HepG2 (cell line): ENCODE measurements around the gene LYPD4. TPM values are rescaled to one million over a fixed set of nuclear protein-coding genes. Genes with fewer than 3 reads are reported as not detected.

Experiments
- ATAC-seq: fragments of 200-7000 bp; cut with Tn5 transposase; 3 replicates; pipeline ENCODE4 v1.9.1; 2020; ENCODE audit warnings: mild to moderate bottlenecking, moderate library complexity
- BruUV-seq: library from RNA; stranded (reverse); fragments of 400-500 nt; replicated peaks from 2 replicates; lab custom pipeline; 2021; lab: Mats Ljungman, UMichigan
- CTCF ChIA-PET: fragments of 300-600 bp; formaldehyde crosslinking; extraction: SDS; loops from one replicate; lab custom pipeline; 2021; ENCODE audit warnings: low total read pairs, inconsistent platforms, low intra/inter-chr PET ratio; lab: Yijun Ruan, JAX
- POLR2A ChIA-PET: fragments of 350-600 bp; sonication (Branson Sonifier 250); formaldehyde crosslinking; loops from one replicate; lab custom pipeline; 2020; ENCODE audit warnings: antibody characterized with exemption, inconsistent platforms; lab: Yijun Ruan, JAX
- DNase-seq: peaks from one replicate; pipeline ENCODE4 v3.0.0-alpha.2; 2015; ENCODE audit warnings: low spot score
- FAIRE-seq: peaks from 3 replicates; lab custom pipeline; 2011; peaks lifted over from hg19 to GRCh38; lab: Jason Lieb, UNC
- H2AFZ ChIP-seq: one replicate; pipeline ENCODE4 v1.6.1; 2011; ENCODE audit warnings: low read length, inconsistent platforms
- H3K27ac ChIP-seq: fragments of 300-600 bp; 3 replicates; pipeline ENCODE4 v1.8.0; 2011; ENCODE audit warnings: mixed run types, mild to moderate bottlenecking, mixed read lengths, low read length, inconsistent platforms; ENCODE audit not compliant: insufficient read depth; ENCODE audit errors: extremely low read length
- H3K27me3 ChIP-seq, 2 experiments: fragments of 200-600 bp in 1 of 2; 2 replicates in 1 of 2; 3 replicates in 1 of 2; pipeline versions ENCODE4 v1.6.0 to v1.8.0; 2011; ENCODE audit warnings: low read length in 2 of 2, mild to moderate bottlenecking in 2 of 2, moderate library complexity in 2 of 2, inconsistent platforms in 1 of 2; ENCODE audit not compliant: insufficient read depth in 2 of 2, control insufficient read depth in 1 of 2
- H3K36me3 ChIP-seq, 2 experiments: fragments of 200-600 bp in 1 of 2; replicated peaks in 1 of 2; 2 replicates in 1 of 2; 3 replicates in 1 of 2; pipeline versions ENCODE4 v1.5.1 to v1.8.0; 2011; ENCODE audit warnings: low read length in 2 of 2, inconsistent platforms in 1 of 2; ENCODE audit not compliant: insufficient read depth in 2 of 2, control insufficient read depth in 1 of 2
- H3K4me1 ChIP-seq: 2 replicates; pipeline ENCODE4 v1.5.1; 2012; ENCODE audit warnings: low read length, inconsistent platforms; ENCODE audit not compliant: insufficient read depth
- H3K4me2 ChIP-seq: 2 replicates; pipeline ENCODE4 v1.6.0; 2011; ENCODE audit warnings: low read depth, low read length, inconsistent platforms
- H3K4me3 ChIP-seq, 3 experiments: fragments of 200-600 bp in 1 of 3; sonication (generic), shearing (Covaris generic) in 1 of 3; replicated peaks in 1 of 3; 2 replicates each; pipeline ENCODE4 v1.5.1; 2011 to 2016; ENCODE audit warnings: low read length in 3 of 3, inconsistent platforms in 2 of 3, low read depth in 2 of 3, mild to moderate bottlenecking in 2 of 3, control low read depth in 1 of 3, mixed read lengths in 1 of 3; ENCODE audit not compliant: insufficient read depth in 1 of 3
- H3K79me2 ChIP-seq: one replicate; pipeline ENCODE4 v1.6.1; 2011; ENCODE audit warnings: low read length, inconsistent platforms; ENCODE audit not compliant: insufficient read depth
- H3K9ac ChIP-seq: 2 replicates; pipeline ENCODE4 v1.6.0; 2011; ENCODE audit warnings: mild to moderate bottlenecking, low read depth, low read length, inconsistent platforms; ENCODE audit not compliant: insufficient read depth
- H3K9me3 ChIP-seq: 2 replicates; pipeline ENCODE4 v1.5.1; 2012; ENCODE audit warnings: mild to moderate bottlenecking, low read length
- H4K20me1 ChIP-seq: 2 replicates; pipeline ENCODE4 v1.6.0; 2011; ENCODE audit warnings: inconsistent platforms, mild to moderate bottlenecking, low read length, moderate library complexity; ENCODE audit not compliant: insufficient read depth
- BCL3 ChIP-seq: sonication (generic); formaldehyde crosslinking; IDR thresholded peaks from 2 replicates; pipeline ENCODE4 v1.5.1; 2020; ENCODE audit warnings: mild to moderate bottlenecking, missing genetic modification reagents, moderate library complexity
- CBX2 ChIP-seq, 2 experiments: fragments of 200-600 bp in 1 of 2; sonication (generic); formaldehyde crosslinking in 1 of 2; IDR thresholded peaks; 2 replicates each; pipeline versions ENCODE4 v1.7.0 to v1.8.1; 2018 to 2022; ENCODE audit warnings: low read depth in 2 of 2, low read length in 1 of 2, mild to moderate bottlenecking in 1 of 2, missing genetic modification reagents in 1 of 2
- HMGXB4 ChIP-seq, 2 experiments: sonication (generic) in 1 of 2; formaldehyde crosslinking in 1 of 2; IDR thresholded peaks; 2 replicates each; pipeline versions ENCODE4 v1.4.0 to v1.6.1; 2018 to 2020; ENCODE audit warnings: missing genetic modification reagents in 2 of 2, borderline replicate concordance in 1 of 2, low read depth in 1 of 2, mild to moderate bottlenecking in 1 of 2, missing biosample characterization in 1 of 2
- TIGD3 ChIP-seq: sonication (generic); formaldehyde crosslinking; IDR thresholded peaks from 2 replicates; pipeline ENCODE4 v1.5.1; 2020; ENCODE audit warnings: mild to moderate bottlenecking, missing genetic modification reagents, borderline replicate concordance
- ZNF292 ChIP-seq: sonication (generic); formaldehyde crosslinking; IDR thresholded peaks from 2 replicates; pipeline ENCODE4 v1.8.1; 2022; ENCODE audit warnings: mild to moderate bottlenecking, low read depth, missing genetic modification reagents, borderline replicate concordance
- ZNF761 ChIP-seq: sonication (generic); formaldehyde crosslinking; conservative IDR thresholded peaks from 2 replicates; pipeline ENCODE4 v1.4.0; 2020; ENCODE audit warnings: mild to moderate bottlenecking, missing genetic modification reagents
- WGBS: methylation state at CpG from one replicate; pipeline ENCODE4 v1.1.6; 2017; ENCODE audit warnings: low lambda C conversion rate; 5-methylcytosine and 5-hydroxymethylcytosine counted together
- in situ Hi-C: cut with HindIII; loops from 2 replicates; pipeline ENCODE4 v1.10.0; 2017; ENCODE audit warnings: low pct_unique_long_range_greater_than_20kb; ENCODE audit not compliant: extremely low pct_ligation_motif_present
- intact Hi-C: fragments of 100-400 bp; cut with micrococcal nuclease; formaldehyde crosslinking; loops from one replicate; pipeline ENCODE4 v1.10.0; 2022; ENCODE audit not compliant: unreplicated experiment
- polyA plus RNA-seq, 8 experiments: library from polyadenylated mRNA; depleted of rRNA in 3 of 8; stranded (reverse) in 7 of 8; unstranded in 1 of 8; fragments of >200 nt; fragmentation: Illumina TruSeq in 4 of 8; extraction: Trizol in 4 of 8; gene quantifications; 2 replicates each; pipeline versions ENCODE4 v1.2.1 to v1.2.3, GENCODE V29; 2011 to 2016; ENCODE audit warnings: low read depth in 4 of 8, missing spikeins in 1 of 8, mixed read lengths in 1 of 8; ENCODE audit not compliant: insufficient read depth in 1 of 8
- total RNA-seq, 5 experiments: library from RNA; depleted of rRNA; stranded (reverse); fragments of >200 nt; fragmentation: Illumina TruSeq; extraction: Trizol; gene quantifications; 2 replicates each; pipeline ENCODE4 v1.2.3, GENCODE V29; 2016; ENCODE audit warnings: low read depth in 1 of 5

LYPD4 gene
- total and polyA plus RNA-seq, 2 of the 13 experiments (the other 11 are each of a cell fraction or from before 2014, with no cell fraction given) = not detected

- TF ChIP-seq CBX2 (IDR thresholded peaks at IDR 0.05; ENCODE audit: low read depth, low read length) (no peak), CBX2 (CRISPR knock-in tag; IDR thresholded peaks at IDR 0.05; ENCODE audit: low read depth) (no peak), ZNF761 (CRISPR knock-in tag) (no peak), BCL3 (no peak), ZNF292 (no peak)
These were observed 33.7 kb upstream of the LYPD4 start (continued) for GRCh38 chr19:41877916-41878905.

- Histone ChIP-seq H3K27me3 (peaks cover 1 to 6% of the 10 kb centered on the region in 2 experiments; a peak in 3 of 5 replicates), H3K9me3 (no peaks in the 10 kb centered on the region), H2AFZ (no peak within 1 kb of the TSS), H3K27ac (no peak within 1 kb of the TSS), H4K20me1 (peaks cover 13% of the 10 kb centered on the region), H3K36me3 (no peaks in the 10 kb centered on the region), H3K4me3 (no peak within 1 kb of the TSS), H3K4me1 (peaks cover 30% of the 10 kb centered on the region), H3K9ac (no peak within 1 kb of the TSS), H3K79me2 (no peaks in the 10 kb centered on the region), H3K4me2 (peak within 1 kb of the TSS; percentile 3; the same call in 1 of the 2 replicates)
- 33% methylated on average over 6 of the region's 9 CpGs for WGBS
- intact Hi-C loops (no loop called here), in situ Hi-C loops (no loop called here)
- CTCF ChIA-PET = interaction anchor here (0.9 kb wide), 1 partner anchor 58 kb away, joined by 3 read pairs; no protein-coding TSS in a partner anchor
- DNase-seq = no peak
- no peak for ATAC-seq
- no peak for FAIRE-seq
- POLR2A ChIA-PET = no interaction called here
- BruUV-seq = no TSS peak
- TF ChIP-seq TIGD3 (no peak), HMGXB4 (CRISPR knock-in tag; IDR thresholded peaks at IDR 0.05; ENCODE audit: borderline replicate concordance in 1 of 2, low read depth in 1 of 2) (no peak)
These were observed 32.7 kb upstream of the LYPD4 start, which contains the start of gene CD79A for GRCh38 chr19:41876847-41877832. CD79A (plus strand) TSS chr19:41877279; CDS start chr19:41877305, 26 bp downstream.
